OCI-LY7 (cell line): Measurements from ENCODE around the gene TTLL5.

ENCODE experiments used
- EZH2phosphoT487 ChIP-seq: fragments of 200-600 bp; sonication (generic); IDR thresholded peaks from 2 replicates; pipeline ENCODE4 v1.6.1; 2018; ENCODE audit warnings: low read depth, borderline replicate concordance, mild to moderate bottlenecking, mixed run types, antibody characterized with exemption, low read length, moderate library complexity, mixed read lengths
- TF ChIP-seq, protein P1 (sequence below): fragments of 200-600 bp; sonication (generic); conservative IDR thresholded peaks from 2 replicates; pipeline ENCODE4 v1.5.1; 2014; ENCODE audit warnings: mild to moderate bottlenecking, antibody characterized with exemption, low read length, moderate library complexity, mixed read lengths

DNA sequence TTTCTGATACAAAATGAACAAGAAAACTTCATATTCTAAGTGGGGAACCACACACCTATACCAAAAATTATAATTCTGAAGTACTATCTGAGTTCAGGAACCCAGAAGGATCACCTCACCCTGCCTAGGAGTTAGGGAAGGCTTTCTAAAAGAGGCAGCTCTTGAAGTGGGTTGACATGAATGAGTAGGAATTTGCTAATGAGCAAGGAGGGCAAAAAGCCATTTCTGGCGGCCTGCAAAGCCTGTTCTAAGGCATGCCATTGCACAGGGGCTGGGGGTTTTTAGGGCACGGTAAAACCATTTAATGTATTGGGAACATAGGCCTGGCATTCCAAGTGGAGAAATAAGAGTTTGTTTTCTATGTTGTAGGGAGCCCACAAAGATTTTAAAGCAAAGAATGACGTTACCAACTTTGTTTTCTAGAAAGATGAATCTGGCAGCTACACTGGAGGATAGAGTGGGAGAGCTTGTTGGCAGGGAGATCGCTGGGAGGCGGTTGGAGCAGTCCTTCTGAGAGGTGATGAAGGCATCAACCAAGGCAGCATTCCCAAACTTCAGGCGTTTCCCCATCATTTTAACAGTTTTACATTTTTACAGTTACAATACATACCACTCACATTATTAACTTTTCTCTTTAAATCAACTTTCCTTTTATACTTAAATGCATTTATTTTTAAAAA, 338.6 kb downstream of the TTLL5 start:
- TF ChIP-seq, protein P1, sequence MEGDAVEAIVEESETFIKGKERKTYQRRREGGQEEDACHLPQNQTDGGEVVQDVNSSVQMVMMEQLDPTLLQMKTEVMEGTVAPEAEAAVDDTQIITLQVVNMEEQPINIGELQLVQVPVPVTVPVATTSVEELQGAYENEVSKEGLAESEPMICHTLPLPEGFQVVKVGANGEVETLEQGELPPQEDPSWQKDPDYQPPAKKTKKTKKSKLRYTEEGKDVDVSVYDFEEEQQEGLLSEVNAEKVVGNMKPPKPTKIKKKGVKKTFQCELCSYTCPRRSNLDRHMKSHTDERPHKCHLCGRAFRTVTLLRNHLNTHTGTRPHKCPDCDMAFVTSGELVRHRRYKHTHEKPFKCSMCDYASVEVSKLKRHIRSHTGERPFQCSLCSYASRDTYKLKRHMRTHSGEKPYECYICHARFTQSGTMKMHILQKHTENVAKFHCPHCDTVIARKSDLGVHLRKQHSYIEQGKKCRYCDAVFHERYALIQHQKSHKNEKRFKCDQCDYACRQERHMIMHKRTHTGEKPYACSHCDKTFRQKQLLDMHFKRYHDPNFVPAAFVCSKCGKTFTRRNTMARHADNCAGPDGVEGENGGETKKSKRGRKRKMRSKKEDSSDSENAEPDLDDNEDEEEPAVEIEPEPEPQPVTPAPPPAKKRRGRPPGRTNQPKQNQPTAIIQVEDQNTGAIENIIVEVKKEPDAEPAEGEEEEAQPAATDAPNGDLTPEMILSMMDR = no peak
- no peak for TF ChIP-seq EZH2phosphoT487
